AG04449 (cell line): ENCODE results near the gene NEO1.

Experiments
- CTCF ChIA-PET: fragments of 350-600 bp; formaldehyde crosslinking; extraction: SDS; loops from one replicate; lab custom pipeline; 2021; ENCODE audit warnings: antibody characterized with exemption; lab: Yijun Ruan, JAX
- POLR2A ChIA-PET: fragments of 400-600, 350-600 bp; formaldehyde crosslinking; extraction: SDS; loops from one replicate; lab custom pipeline; 2020; ENCODE audit warnings: antibody characterized with exemption, inconsistent platforms; lab: Yijun Ruan, JAX
- DNase-seq: peaks from one replicate; pipeline ENCODE4 v3.0.0-alpha.2; 2010; ENCODE audit warnings: low read depth, low spot score
- H3K4me3 ChIP-seq: 2 replicates; pipeline ENCODE4 v1.5.1; 2011; ENCODE audit warnings: low read depth, mild to moderate bottlenecking, control low read depth, low read length
- CTCF ChIP-seq: IDR thresholded peaks from one replicate; pipeline ENCODE4 v1.5.1; 2011; ENCODE audit warnings: mild to moderate bottlenecking, moderate library complexity, low read length, control low read depth, inconsistent platforms; ENCODE audit not compliant: insufficient read depth; ENCODE audit errors: missing control alignments

The NEO1 gene

GRCh38 chr15:73336756-73337155 is 284.5 kb downstream of the NEO1 start:
- no peak for TF ChIP-seq CTCF
- CTCF ChIA-PET, result no interaction called here
- POLR2A ChIA-PET, result no interaction called here
- H3K4me3 ChIP-seq, result no peak overlapping the region
- no peak for DNase-seq

DNA sequence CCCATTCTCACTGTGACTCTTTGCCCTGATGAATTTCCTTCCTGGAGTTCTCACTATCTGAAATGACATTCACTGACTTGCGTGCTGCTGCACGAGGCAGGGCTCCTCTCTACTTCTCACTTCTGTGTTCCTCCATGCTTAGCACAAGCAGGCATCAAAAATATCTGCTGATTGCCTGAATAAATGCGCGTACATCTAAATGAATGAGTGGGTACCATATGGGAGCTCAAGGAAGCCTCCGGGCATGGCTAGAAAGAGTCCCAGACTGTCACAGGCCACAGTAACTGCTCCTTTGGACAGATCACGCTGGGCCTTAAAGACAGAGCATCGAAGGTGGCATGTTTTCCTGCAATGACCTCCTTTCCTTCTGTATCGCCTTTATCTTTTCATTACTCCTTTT is 284.9 kb downstream of the NEO1 start:
- no peak for TF ChIP-seq CTCF
- ChIA-PET POLR2A (no interaction called here), CTCF (no interaction called here)
- DNase-seq, result no peak
- no peak overlapping the region for H3K4me3 ChIP-seq

GRCh38 chr15:73338058-73338457 is 285.8 kb downstream of the NEO1 start:
- ChIA-PET POLR2A (no interaction called here), CTCF (no interaction called here)
- TF ChIP-seq CTCF, result no peak
- H3K4me3 ChIP-seq, result no peak overlapping the region
- no peak for DNase-seq

GRCh38 chr15:73338606-73339374 is 286.5 kb downstream of the NEO1 start:
- no peak for TF ChIP-seq CTCF
- DNase-seq, result no peak
- ChIA-PET CTCF (no interaction called here), POLR2A (no interaction called here)
- no peak overlapping the region for H3K4me3 ChIP-seq

- ChIA-PET CTCF (interaction anchor here (0.6 to 0.9 kb wide), 2 partner anchors 33 to 99 kb away, joined by 3 read pairs; no protein-coding TSS in a partner anchor), POLR2A (no interaction called here)
Observed at GRCh38 chr15:73340502-73341192, 288.4 kb downstream of the NEO1 start.

More at GRCh38 chr15:73340502-73341192, 288.4 kb downstream of the NEO1 start:
- no peak overlapping the region for H3K4me3 ChIP-seq
- no peak for DNase-seq
- no peak for TF ChIP-seq CTCF
